NCI-H128 (cell line): Measurements from ENCODE around the gene BRME1.

Experiments used
- DNase-seq: peaks from one replicate; lab custom pipeline; 2025; ENCODE audit not compliant: unreplicated experiment; lab: John Stamatoyannopoulos, UW

BRME1 gene

DNA sequence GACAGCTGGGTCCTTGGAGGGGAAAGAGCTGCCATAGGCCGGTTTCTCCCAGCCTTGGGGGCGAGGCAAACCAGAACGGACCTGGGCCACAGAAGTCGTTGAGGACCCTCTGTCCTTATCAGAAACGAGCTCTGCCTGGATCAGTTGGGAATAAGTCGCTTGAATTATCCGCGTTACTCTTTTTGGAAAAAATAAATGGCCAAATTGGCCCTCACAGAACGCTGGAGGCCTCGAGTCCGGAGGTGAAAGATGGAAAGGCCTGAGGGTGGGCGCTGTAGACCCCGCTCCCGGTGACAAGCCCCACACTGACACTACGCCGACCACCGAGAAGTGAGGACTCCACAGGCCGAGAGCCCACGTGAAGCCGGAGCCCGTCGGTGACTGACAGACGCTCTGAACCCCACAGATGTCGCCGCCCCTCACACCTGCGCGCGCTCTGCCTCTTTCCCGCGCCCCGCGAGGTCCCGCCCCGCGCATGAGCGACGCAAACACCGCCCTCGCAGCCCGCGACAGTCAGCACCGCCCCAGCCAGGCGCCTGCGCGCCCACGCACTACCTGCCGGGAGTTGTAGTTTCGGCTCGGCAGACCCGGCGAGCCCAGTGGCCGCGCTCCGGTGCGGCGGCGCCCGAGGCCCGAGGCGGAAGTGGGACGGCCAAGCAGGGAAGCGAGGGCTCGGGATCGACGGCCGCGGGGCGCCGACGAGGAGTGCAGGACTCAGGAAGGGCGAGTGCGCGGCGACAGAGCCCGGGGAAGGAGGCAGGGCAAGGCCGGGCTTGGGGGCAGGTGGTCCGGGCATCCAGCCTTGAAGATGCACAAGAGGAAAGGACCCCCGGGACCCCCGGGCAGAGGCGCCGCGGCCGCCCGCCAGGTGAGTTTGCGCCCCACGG lies at the start of gene BRME1, which contains the start of gene CC2D1A:
TSS of gene BRME1 (minus strand) at position 484 of the 887 bp plus-strand sequence. CDS start 1,225 bp downstream, outside the sequence.
TSS of gene CC2D1A (plus strand) at position 568 of the 887 bp plus-strand sequence. CDS start at position 809, 241 bp downstream.
- DNase-seq: peak; percentile 88

DNA sequence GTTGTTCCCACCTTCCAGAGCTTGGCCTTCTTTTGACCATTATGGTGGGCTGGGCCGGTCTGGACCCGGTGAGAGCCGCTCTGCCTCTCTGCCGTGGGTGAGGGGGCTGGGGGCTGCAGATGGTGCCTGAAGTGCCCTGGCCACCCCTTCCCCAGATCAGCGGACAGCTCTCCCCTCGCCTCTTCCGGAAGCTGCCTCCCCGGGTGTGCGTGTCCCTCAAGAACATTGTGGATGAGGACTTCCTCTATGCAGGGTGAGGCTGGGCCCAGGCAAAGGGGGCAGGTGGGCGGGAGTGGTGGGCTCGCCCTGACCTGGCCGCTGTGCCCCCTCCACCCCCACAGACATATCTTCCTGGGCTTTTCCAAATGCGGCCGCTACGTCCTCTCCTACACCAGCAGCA lies 48.3 kb upstream of the BRME1 start:
- DNase-seq: no peak

DNA sequence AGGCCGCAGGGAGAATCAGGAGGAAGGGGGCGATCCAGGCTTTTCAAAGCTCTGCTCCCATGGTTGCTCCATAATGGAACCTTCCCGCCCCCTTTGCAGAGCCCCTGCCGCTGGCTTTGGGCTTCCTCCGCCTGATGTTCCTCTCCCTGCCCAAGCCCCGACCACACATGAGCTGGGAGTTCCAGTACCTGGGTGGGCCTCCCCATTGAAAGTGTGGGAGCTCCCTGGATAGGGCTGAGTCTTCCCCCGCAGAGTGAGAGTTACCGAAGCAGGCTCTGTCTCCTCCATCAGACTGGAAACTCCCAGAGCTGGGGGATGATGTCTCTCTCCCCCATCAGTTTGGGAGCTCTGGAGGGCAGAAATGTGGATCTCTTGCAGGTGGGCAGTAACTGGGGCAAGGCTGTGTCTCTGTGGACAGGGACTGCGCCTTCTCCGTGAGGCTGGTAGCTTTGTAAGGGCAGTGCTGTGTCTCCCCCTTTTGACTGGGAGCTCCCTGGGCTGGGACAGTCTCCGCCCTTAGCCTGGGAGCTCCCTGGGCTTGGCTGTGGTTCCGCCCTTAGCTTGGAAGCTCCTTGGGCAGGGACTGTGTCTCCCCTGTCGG lies 47.1 kb upstream of the BRME1 start:
- DNase-seq: no peak

DNA sequence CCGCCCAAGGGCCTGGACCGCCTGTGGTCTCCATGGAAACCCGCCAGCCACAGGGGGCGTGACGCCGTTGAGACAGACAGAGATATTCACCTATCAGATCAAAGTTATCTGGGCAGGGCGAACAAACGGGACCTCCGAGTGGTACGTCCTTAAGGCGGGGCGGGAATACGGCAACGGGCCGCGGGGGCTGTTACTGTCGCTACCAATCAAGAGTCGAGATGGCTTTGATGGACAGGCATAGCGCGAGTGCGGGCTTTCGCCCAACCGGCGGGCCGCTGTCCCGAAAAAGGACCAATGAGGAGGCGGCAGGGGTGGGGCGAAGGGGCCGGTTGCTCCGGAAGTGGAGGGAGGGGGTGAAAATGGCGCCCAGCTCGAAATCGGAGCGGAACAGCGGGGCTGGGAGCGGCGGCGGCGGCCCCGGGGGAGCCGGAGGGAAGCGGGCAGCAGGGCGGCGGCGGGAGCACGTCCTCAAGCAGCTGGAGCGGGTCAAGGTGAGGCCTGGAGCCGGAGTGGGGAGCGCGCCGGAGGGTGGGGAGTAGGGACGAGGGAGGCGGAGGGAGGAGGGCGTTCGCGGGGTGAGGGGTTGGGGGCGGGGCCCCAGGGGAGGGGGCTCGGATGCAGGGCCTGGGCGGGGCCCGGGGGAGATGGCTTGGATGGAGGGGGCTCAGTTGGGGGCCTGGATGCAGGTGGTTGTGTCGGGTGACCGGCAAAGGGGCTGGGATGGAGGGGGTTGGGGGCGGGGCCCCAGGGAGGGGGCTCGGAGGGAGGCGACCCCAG lies 46.4 kb upstream of the BRME1 start, which contains the start of gene DCAF15:
TSS of gene DCAF15 (plus strand) at position 356 of the 777 bp plus-strand sequence. CDS start at position 360, 4 bp downstream.
- peak; percentile 99 for DNase-seq

DNA sequence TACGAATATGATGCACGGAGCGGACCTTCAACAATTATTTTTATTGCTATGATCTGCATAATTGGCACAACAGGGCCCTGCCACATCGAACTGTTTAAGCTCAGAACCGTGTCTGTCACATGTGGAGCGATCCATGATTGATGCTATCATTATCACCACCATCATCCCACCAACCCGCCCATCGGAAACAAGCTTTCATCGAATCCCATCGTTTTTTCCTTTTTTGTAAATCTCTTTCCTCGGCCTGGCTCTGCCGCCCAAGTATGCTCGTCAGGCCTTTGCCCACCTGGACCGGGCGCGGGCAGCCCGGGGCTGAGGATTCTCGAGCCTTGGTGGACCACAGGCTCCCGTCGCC lies 45.9 kb upstream of the BRME1 start:
- no peak for DNase-seq

DNA sequence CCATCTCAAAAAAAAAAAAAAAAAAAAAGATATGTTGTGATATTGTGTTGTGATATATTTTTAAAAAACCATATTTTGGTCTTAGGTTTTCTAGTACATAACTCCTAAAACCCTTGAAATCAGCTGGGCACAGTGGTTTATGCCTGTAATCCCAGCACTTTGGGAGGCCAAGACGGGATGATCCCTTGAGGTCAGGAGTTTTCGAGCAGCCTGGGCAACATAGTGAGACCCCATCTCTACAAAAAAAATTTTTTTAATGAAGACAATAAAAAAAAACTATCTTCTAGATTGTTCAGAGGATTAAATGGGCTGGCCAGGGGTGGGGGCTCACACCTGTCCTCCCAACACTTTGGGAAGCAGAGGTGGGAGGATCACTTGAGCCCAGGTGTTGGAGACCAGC lies 45.1 kb upstream of the BRME1 start:
- no peak for DNase-seq

DNA sequence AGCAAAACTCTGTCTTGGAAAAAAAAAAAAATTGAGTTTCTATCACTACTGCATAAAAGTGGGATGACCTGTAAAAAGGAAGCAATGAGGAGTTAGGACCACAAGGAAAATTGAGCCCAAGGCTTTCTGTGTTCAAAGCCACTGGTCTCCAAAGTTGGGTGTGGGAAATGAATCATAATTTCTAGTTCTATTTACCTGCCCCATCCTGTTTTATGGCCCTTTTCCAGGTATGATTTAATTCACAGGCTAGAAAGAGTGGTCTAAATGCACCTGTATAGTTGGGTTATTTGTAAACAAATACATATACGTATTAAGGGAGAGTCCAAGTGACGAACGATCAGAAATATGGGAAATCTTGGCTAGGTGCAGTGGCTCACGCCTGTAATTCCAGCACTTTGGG lies 40.5 kb upstream of the BRME1 start:
- DNase-seq: no peak

DNA sequence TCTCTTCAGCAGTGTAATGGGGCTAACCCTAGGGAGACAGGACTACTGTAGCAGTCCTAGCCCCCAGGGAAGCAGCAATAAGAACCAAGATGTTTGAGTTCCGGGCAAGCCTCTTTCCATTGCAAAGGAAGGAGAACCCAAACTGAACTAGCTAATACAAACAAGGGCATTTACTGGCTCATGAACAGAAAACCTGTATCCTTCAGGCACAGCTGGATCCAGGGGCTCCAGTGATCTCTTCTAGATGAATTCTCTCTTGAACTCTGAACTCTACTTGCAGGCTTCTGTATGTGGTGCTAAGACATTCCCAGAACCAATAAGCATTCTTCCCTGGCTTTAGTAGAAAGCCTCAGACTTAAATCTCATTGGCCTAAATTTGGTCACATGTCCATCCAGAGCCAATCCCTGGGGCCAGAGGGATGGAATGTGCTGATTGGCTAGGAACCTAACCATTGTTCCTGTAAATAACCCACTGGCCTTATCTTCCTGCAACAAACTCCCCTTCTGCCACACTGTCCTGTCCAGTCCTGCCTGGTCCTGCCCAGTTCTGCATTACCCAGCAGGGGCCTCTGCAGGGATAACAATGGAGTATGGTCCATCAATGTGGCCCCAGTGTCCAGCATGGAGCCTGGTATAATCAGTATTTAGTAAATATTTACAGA lies 36.2 kb upstream of the BRME1 start:
- DNase-seq: no peak

DNA sequence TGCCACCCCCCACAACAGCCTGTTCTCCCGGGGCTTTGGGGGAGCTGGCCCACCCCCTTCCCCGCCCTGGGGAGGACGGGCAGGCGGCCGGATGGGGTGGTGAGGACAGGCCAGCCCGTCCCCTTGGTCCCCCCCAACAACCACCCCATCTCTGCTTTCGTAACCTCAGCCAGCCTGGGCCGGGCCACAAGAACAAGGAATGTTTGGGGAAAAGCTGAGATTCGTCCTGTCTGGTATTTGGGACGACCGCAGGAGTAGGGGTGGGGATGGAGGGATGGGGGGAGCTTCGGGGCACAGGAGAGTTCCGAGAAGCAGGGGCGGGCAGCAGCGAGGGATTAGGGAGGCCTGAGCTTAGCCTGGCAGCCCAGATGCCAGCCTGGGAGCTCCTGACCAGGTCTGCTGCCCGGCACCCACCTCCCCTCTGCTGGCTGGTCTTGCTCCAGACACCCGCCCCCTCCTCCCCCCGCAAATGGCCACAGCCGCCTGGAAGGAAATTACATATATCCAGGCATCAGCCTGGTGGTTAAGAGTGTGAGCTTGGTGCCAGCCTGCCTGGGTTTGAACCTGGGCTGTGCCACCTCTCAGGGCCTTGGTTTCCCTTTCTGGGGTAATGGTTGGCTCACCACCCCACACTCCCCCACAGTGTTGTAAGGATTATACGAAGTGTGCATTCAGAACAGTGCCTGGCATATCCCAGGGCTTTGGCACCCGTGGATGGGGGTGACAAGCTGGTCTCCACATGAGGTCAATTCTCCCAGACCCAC lies 32.6 kb upstream of the BRME1 start, which contains the start of gene PODNL1:
TSS of gene PODNL1 (minus strand) at position 117 of the 764 bp plus-strand sequence. CDS start 236 bp downstream, outside the sequence.
- DNase-seq: no peak

DNA sequence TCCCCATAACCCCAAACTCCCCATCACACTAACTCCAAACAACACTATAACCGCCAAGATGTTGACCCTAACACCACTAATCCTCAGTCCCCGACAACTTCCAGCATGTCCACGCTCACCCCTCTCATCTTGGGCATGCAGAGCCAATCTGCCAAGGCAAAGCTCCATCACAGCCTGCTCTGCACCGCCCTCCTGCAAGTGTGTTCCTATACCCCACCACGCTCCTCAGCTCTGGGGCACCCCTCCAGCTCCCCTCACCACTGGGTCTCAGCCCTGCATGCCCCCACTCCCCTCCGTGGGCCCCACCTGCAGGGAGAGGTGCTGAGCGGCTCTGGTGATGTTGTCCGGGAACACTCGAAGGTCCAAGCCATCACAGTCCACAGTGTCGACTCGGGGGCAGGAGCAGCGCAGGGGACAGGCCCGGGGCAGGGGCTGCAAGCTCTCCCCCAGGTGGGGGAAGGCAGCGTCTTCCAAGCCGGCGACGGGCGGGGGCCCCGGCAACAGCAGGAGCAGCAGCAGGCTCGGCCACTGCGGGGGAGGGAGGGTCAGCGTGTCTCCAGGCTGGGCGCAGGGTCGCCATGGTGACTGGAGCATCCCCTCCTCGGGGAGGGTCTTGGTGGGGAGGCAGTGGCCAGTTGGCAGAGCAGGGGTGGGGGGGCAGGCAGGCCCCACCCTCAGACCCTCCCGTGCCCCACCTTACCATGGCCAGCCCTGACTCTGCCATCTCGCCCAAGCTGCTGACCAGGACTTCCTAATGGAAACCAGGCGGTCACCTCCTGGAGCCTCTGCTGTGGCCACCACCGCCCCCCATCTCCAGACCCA lies 31.8 kb upstream of the BRME1 start:
- DNase-seq: no peak

DNA sequence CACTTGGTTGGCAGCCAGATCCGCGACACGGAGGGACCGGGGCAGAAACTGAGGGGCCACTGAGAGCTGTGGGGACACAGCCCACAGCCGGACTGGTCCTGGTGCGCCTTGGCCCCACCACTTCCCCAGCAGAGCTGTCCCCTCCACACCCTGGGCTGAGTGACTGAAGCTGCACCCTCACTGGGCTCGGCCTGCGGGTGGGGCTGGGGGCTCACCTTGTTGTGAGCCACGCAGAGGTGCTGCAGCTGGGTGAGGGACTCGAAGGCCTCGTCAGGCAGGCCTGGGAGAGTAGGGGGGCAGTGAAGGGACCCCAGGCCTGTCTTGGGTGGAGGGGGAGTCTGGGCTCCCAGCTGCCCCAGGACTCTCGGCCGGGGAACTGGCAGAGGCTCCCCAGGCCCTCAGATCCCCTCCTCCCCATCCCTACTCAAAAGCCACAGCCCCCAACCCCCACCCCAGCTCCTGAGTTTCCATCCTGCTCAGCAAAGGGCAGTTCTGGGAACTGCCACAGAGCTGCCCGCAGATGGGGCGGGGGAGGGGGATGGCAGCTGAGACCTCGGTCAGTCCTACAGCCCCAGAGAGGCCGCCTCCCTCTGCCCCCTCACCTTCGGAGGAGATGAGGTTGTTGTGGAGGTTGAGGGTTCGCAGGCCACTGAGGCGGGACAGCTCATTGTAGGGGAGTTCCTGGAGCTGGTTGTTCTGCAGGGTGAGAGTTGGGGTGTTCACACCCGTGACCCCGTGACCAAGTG lies 30.0 kb upstream of the BRME1 start:
- no peak for DNase-seq

DNA sequence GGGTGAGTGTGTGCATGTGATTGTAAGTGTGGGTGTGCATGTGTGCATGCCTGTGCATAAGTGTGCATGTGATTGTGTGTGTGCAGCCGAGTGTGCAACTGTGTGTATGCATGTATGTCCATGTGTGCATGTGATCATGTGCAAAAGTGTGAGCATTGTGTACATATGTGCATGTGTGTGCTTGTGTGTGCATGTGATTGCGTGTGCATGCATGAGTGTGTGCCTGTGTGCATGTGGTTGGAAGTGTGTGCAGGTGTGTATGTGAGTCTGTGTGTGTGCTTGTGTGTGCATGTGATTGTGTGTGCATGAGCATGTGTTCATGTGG lies 28.8 kb upstream of the BRME1 start:
- DNase-seq: no peak

DNA sequence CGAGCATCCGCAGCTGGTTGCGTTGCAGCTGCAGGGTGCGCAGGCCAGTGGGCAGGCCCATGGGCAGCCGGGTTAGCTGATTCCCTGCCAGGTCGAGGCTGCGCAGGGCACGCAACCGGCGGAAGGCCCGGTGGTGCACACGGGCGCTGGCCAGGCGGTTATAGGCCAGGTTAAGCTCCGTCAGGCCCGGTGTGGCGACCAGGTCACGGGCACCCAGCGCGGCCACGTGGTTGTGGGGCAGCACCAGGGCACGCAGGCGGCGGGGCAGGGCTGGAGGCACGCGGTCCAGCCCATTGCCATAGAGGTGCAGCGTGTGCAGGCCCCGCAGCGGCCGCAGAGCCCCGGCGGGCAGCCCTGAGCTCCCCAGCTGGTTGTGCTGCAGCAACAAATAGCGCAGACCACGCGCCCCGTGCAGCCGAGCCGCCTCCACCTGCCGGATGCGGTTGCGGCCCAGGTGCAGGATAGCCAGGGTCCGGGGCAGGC lies 27.0 kb upstream of the BRME1 start:
- DNase-seq: no peak

DNA sequence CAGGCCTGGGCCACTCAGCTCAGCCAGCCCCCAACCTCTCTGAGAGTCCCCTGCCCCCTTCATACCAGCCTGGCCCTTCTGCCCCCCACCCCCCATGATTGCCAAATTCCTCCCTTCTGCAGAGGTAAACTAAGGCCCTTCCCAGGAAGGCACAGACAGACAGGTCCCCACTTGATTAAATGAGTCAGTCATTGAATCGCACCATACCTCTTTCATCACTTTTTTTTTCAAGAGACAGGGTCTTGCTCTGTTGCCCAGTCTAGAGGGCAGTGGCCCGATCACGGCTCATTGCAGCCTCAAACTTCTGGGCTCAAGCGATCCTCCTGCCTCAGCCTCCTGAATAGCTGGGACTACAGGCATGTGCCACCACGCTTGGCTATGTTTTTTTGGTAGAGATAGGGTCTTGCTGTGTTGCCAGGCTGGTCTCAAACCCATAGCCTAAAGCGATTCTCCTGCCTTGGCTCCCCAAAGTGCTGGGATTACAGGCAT lies 26.3 kb upstream of the BRME1 start:
- DNase-seq: no peak

DNA sequence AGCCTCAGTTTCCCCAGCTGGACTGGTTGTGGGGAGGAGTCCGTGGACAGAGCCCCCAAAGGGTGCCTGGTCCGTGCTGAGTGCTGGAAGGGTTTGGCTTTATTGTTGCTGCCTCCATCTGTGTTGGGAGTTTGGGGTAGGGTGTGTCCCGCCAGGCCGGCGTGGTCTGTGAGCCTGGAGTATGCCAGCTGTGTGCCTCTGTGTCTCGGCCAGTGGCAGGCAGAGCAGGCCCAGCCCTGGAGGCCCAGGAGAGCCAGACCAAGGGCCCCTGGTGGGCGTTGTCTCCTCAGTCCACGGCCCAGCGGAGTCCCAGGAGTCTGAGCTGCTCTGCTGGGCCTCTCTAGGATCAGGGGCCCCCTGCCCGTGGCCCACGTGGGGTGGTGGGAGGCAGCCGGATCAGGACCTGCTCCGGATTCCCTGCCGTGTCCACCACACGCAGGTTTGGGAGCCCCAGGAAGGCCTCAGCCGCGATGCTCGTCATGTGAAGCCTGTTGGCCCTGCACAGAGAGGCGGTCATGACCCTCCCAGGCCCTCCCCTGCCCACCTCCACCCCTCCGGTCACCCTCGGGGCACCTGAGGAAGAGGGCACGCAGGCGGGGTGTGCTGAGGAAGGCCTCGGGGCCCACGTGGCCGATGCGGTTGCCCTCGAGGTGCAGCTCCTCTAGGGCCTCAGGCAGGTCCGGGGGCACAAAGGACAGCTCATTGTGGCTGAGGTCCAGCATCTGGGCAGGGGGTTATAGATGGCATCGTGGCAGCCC lies 25.7 kb upstream of the BRME1 start:
- DNase-seq: no peak

DNA sequence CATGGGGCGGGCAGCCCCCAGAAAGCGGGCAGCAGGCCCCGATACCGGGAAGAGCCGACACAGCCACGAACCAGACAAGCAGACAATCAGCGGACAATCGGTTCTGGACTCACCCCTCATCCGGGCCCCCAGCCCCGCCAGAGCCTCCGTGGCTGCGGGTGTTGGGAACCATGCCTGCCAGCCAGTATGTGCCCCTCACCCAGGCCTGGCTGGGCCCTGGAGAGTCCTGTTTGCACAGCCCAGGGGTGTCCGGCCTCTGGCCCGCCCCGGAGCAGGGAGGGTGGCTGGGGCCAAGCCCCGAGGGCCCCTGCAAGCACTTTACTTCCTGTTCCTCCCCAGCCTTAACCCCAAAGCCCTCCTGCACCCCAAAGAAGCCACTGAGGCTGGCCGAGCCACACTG lies 24.5 kb upstream of the BRME1 start:
- DNase-seq: no peak

DNA sequence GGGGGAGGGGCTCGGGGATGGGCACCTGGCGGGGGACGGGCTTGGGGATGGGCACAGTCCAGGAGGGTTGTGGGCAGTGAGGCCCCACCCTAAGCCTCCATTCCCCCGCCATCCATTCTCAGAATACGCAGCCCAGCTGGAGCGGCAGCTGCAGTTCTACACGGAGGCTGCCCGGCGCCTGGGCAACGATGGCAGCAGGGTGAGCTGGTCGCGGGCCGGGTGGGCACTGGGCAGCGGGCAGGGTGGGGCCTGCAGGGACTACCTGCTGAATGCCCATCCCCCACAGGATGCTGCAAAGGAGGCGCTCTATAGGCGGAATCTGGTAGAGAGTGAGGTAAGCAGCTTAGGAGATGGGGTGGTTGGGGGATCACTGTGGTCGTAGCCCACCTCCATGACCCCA lies 24.0 kb upstream of the BRME1 start:
- DNase-seq: no peak

DNA sequence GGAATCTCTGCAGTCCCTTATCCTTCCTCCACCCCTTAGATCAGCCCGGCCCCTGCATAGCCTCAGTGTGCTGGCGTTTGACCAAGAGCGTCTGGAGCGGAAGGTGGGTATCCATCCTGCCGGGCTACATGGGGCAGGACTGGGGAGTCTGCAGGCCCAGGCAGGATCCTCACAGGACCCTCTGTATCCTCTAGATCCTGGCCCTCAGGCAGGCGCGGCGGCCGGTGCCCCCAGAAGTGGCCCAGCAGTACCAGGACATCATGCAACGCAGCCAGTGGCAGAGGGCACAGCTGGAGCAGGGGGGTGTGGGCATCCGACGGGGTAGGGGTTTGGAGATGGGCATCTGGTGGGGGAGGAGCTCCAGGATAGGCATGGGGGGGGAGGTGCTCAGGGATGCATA lies 23.4 kb upstream of the BRME1 start:
- no peak for DNase-seq
